PC-3 (cell line): ENCODE measurements around the gene CHMP6. TPM values are rescaled to one million over a fixed set of nuclear protein-coding genes. Genes with fewer than 3 reads are reported as not detected.
A peak's percentile ranks its signal among the peaks of the same experiment; 100 is the strongest.

Experiments used
- ATAC-seq: fragments of 200-7000 bp; cut with Tn5 transposase; 2 replicates; pipeline ENCODE4 v1.9.1; 2020; ENCODE audit warnings: mild to moderate bottlenecking, moderate library complexity
- BruUV-seq: library from RNA; stranded (reverse); fragments of 400-500 nt; replicated peaks from 2 replicates; lab custom pipeline; 2021; lab: Mats Ljungman, UMichigan
- CTCF ChIA-PET: fragments of 300-600 bp; sonication (Branson Sonifier 250); formaldehyde crosslinking; loops from one replicate; lab custom pipeline; 2022; ENCODE audit warnings: antibody characterized with exemption; lab: Charles Lee
- POLR2A ChIA-PET: fragments of 300-600 bp; sonication (Branson Sonifier 250); formaldehyde crosslinking; loops from one replicate; lab custom pipeline; 2022; ENCODE audit warnings: antibody characterized with exemption; ENCODE audit not compliant: unreplicated experiment; lab: Charles Lee
- DNase-seq: peaks from one replicate; pipeline ENCODE4 v3.0.0-alpha.2; 2015
- H2AFZ ChIP-seq: fragments of 300-600 bp; sonication (generic); 2 replicates; pipeline ENCODE4 v1.6.0; 2016; ENCODE audit warnings: antibody characterized with exemption, low read length
- H3F3A ChIP-seq: fragments of 300-600 bp; sonication (generic); one replicate; pipeline ENCODE4 v1.6.0; 2017; ENCODE audit warnings: antibody characterized with exemption, low read length, control low read depth, mild to moderate bottlenecking; ENCODE audit not compliant: unreplicated experiment
- H3K27ac ChIP-seq: fragments of 300-600 bp; sonication (generic); 2 replicates; pipeline ENCODE4 v1.5.1; 2016; ENCODE audit warnings: mild to moderate bottlenecking, low read length
- H3K27me3 ChIP-seq: fragments of 300-600 bp; sonication (generic); 2 replicates; pipeline ENCODE4 v1.6.1; 2016; ENCODE audit warnings: low read length, mixed read lengths
- H3K36me3 ChIP-seq: fragments of 300-600 bp; sonication (generic); 2 replicates; pipeline ENCODE4 v1.6.1; 2016; ENCODE audit warnings: low read depth, mixed run types, low read length, mixed read lengths
- H3K4me1 ChIP-seq: fragments of 300-600 bp; sonication (generic); 2 replicates; pipeline ENCODE4 v1.5.1; 2016; ENCODE audit warnings: low read length; ENCODE audit not compliant: insufficient read depth
- H3K4me2 ChIP-seq: fragments of 300-600 bp; sonication (generic); 2 replicates; pipeline ENCODE4 v1.6.0; 2016; ENCODE audit warnings: low read length
- H3K4me3 ChIP-seq: fragments of 300-600 bp; sonication (generic); 2 replicates; pipeline ENCODE4 v1.5.1; 2016; ENCODE audit warnings: mild to moderate bottlenecking, low read length, mixed read lengths
- H3K79me2 ChIP-seq: fragments of 300-600 bp; sonication (generic); 2 replicates; pipeline ENCODE4 v1.6.1; 2017; ENCODE audit warnings: low read length, mixed read lengths
- H3K9ac ChIP-seq: fragments of 300-600 bp; sonication (generic); 2 replicates; pipeline ENCODE4 v1.6.0; 2016; ENCODE audit warnings: mild to moderate bottlenecking, low read length
- H3K9me2 ChIP-seq: fragments of 300-600 bp; sonication (generic); replicated peaks from 2 replicates; pipeline ENCODE4 v1.6.1; 2016; ENCODE audit warnings: mixed run types, low read length, mixed read lengths
- H3K9me3 ChIP-seq: fragments of 300-600 bp; sonication (generic); 2 replicates; pipeline ENCODE4 v1.6.1; 2016; ENCODE audit warnings: low read length, mixed read lengths
- H4K20me1 ChIP-seq: fragments of 300-600 bp; sonication (generic); 2 replicates; pipeline ENCODE4 v1.6.1; 2016; ENCODE audit warnings: low read length, mixed read lengths
- CTCF ChIP-seq: fragments of 300-600 bp; sonication (generic); conservative IDR thresholded peaks from 2 replicates; pipeline ENCODE4 v1.5.1; 2017; ENCODE audit warnings: antibody characterized with exemption, low read depth, mild to moderate bottlenecking, low read length
- EZH2phosphoT487 ChIP-seq: fragments of 300-600 bp; sonication (generic); IDR thresholded peaks from 2 replicates; pipeline ENCODE4 v1.6.1; 2018; ENCODE audit warnings: mild to moderate bottlenecking, antibody characterized with exemption, low read length, borderline replicate concordance
- intact Hi-C: fragments of 100-400 bp; cut with micrococcal nuclease; formaldehyde crosslinking; loops from 2 replicates; pipeline ENCODE4 v1.9.0; 2023
- total RNA-seq: library from RNA; depleted of rRNA; stranded (reverse); fragments of >200 nt; gene quantifications from 2 replicates; pipeline ENCODE4 v1.2.3, GENCODE V29; 2014; rRNA removed

The CHMP6 gene
- total RNA-seq, 1 experiment from 2014 or later: 26.1 TPM

GRCh38 chr17:81049372-81049911 lies 57.8 kb downstream of the CHMP6 start:
- BruUV-seq: no TSS peak
- peak overlapping the region; percentile 81 for H3K4me2 ChIP-seq
- H3F3A ChIP-seq: no peaks in the 10 kb centered on the region
- no peaks in the 10 kb centered on the region for H3K9me3 ChIP-seq
- CTCF ChIA-PET: no interaction called here
- POLR2A ChIA-PET: no interaction called here
- H4K20me1 ChIP-seq: peaks cover 30% of the 10 kb centered on the region; the same call in 1 of the 2 replicates
- no peak overlapping the region for H2AFZ ChIP-seq
- H3K9me2 ChIP-seq: no peaks in the 10 kb centered on the region
- H3K4me1 ChIP-seq: peaks cover 47% of the 10 kb centered on the region
- H3K27me3 ChIP-seq: no peaks in the 10 kb centered on the region
- H3K4me3 ChIP-seq: peak overlapping the region; percentile 52
- TF ChIP-seq CTCF (no peak), EZH2phosphoT487 (no peak)
- peak overlapping the region; percentile 90 for H3K27ac ChIP-seq
- H3K79me2 ChIP-seq: peaks cover 92% of the 10 kb centered on the region
- ATAC-seq (no peak), DNase-seq (no peak)
- H3K36me3 ChIP-seq: 0 out of 2 replicates have a peak, but pooled peaks cover 2% of the 10 kb centered on the region
- peak overlapping the region; percentile 58 for H3K9ac ChIP-seq
- intact Hi-C loops: no loop called here

Other genes with a start within 250 kb of the CHMP6 start
- gene BAIAP2, start 43.3 kb downstream of the CHMP6 start, total RNA-seq: 50.9 and 56.9 TPM in 2 replicates
- not detected in 2 replicates for gene PVALEF, start 173.7 kb downstream of the CHMP6 start, total RNA-seq
- 1.1 and 1.7 TPM in 2 replicates for gene AATK, start 174.4 kb downstream of the CHMP6 start, total RNA-seq
- gene CEP131, start 231.1 kb downstream of the CHMP6 start, total RNA-seq: 32.1 and 48.0 TPM in 2 replicates
- gene TEPSIN, start 247.2 kb downstream of the CHMP6 start, total RNA-seq: 28.8 and 44.1 TPM in 2 replicates
- gene NDUFAF8, start 247.5 kb downstream of the CHMP6 start, total RNA-seq: 125 and 160 TPM in 2 replicates